Forelimb muscle (tissue), 1 donor: ENCODE data around the gene PKNOX2. TPM values are rescaled to one million over a fixed set of nuclear protein-coding genes. Genes with fewer than 3 reads are reported as not detected.

Experiments
- DNase-seq: peaks from one replicate; pipeline ENCODE4 v3.0.0-alpha.2; 2013; ENCODE audit warnings: low read depth
- polyA plus RNA-seq: library from polyadenylated mRNA; unstranded; fragments of 120-200 nt; gene quantifications from one replicate; pipeline ENCODE4 v1.2.1, GENCODE V29; 2013; ENCODE audit not compliant: insufficient read length

PKNOX2 gene
- polyA plus RNA-seq, 1 donor: 27.6 TPM

GRCh38 chr11:125235071-125235471 is 70.5 kb downstream of the PKNOX2 start:
- DNase-seq: no peak

- no peak for DNase-seq
These were observed 71.7 kb downstream of the PKNOX2 start for GRCh38 chr11:125236072-125236825.

GRCh38 chr11:125239585-125240560 is 75.3 kb downstream of the PKNOX2 start:
- no peak for DNase-seq

GRCh38 chr11:125241104-125241503 is 76.6 kb downstream of the PKNOX2 start:
- no peak for DNase-seq

- no peak for DNase-seq
These were observed 77.7 kb downstream of the PKNOX2 start for GRCh38 chr11:125242141-125242775.

GRCh38 chr11:125244166-125244565 is 79.6 kb downstream of the PKNOX2 start:
- no peak for DNase-seq

- no peak for DNase-seq
These were observed 80.7 kb downstream of the PKNOX2 start for GRCh38 chr11:125245299-125245698.

- no peak for DNase-seq
These were observed 82.9 kb downstream of the PKNOX2 start for GRCh38 chr11:125247431-125247830.

GRCh38 chr11:125250318-125251213 is 86.0 kb downstream of the PKNOX2 start:
- no peak for DNase-seq

GRCh38 chr11:125251214-125251545 is 86.6 kb downstream of the PKNOX2 start:
- DNase-seq: no peak

- no peak for DNase-seq
These were observed 87.4 kb downstream of the PKNOX2 start for GRCh38 chr11:125251956-125252355.

- DNase-seq: no peak
These were observed 88.7 kb downstream of the PKNOX2 start for GRCh38 chr11:125253289-125253688.

- DNase-seq: no peak
These were observed 89.4 kb downstream of the PKNOX2 start for GRCh38 chr11:125253795-125254525.

- DNase-seq: no peak
These were observed 92.1 kb downstream of the PKNOX2 start for GRCh38 chr11:125256541-125257189.

GRCh38 chr11:125257190-125257579 is 92.6 kb downstream of the PKNOX2 start:
- no peak for DNase-seq

GRCh38 chr11:125257751-125258150 is 93.2 kb downstream of the PKNOX2 start:
- no peak for DNase-seq

GRCh38 chr11:125258291-125259032 is 93.9 kb downstream of the PKNOX2 start:
- DNase-seq: no peak

GRCh38 chr11:125261588-125261987 is 97.0 kb downstream of the PKNOX2 start:
- DNase-seq: no peak

- no peak for DNase-seq
These were observed 97.8 kb downstream of the PKNOX2 start for GRCh38 chr11:125262194-125262829.
